WTC11 (cell line): ENCODE data around the gene WNT3. TPM values are rescaled to one million over a fixed set of nuclear protein-coding genes. Genes with fewer than 3 reads are reported as not detected.

ENCODE experiments used
- ATAC-seq: fragments of 200-7000 bp; cut with Tn5 transposase; 2 replicates; pipeline ENCODE4 v1.10.0; 2021; ENCODE audit warnings: mild to moderate bottlenecking, moderate library complexity
- CTCF ChIA-PET: fragments of 300-600 bp; sonication (Branson Sonifier 250); formaldehyde crosslinking; loops from one replicate; lab custom pipeline; 2021; ENCODE audit warnings: antibody characterized with exemption; lab: Charles Lee
- POLR2A ChIA-PET: fragments of 350-600 bp; sonication (Branson Sonifier 250); formaldehyde crosslinking; loops from one replicate; lab custom pipeline; 2021; ENCODE audit warnings: antibody characterized with exemption; lab: Charles Lee
- DNase-seq: peaks from one replicate; pipeline ENCODE4 v3.0.0; 2021; ENCODE audit warnings: low spot score
- H3K27ac Mint-ChIP-seq: 2 replicates; pipeline ENCODE4 v1.8.0; 2021; ENCODE audit warnings: mixed read lengths
- H3K27me3 Mint-ChIP-seq: 2 replicates; pipeline ENCODE4 v1.8.0; 2021; ENCODE audit warnings: low read depth, mild to moderate bottlenecking, moderate library complexity, mixed read lengths
- H3K36me3 Mint-ChIP-seq: 2 replicates; pipeline ENCODE4 v1.8.0; 2021; ENCODE audit warnings: mixed read lengths
- H3K4me1 Mint-ChIP-seq: 2 replicates; pipeline ENCODE4 v1.8.0; 2022; ENCODE audit warnings: mixed read lengths
- H3K4me3 Mint-ChIP-seq: 2 replicates; pipeline ENCODE4 v1.8.0; 2021; ENCODE audit warnings: mild to moderate bottlenecking, moderate library complexity, mixed read lengths
- H3K9me3 Mint-ChIP-seq: 2 replicates; pipeline ENCODE4 v1.8.0; 2021; ENCODE audit warnings: mixed read lengths
- ATF6 ChIP-seq: sonication (generic); formaldehyde crosslinking; IDR thresholded peaks from 2 replicates; pipeline ENCODE4 v1.8.1; 2023; ENCODE audit warnings: mild to moderate bottlenecking, missing genetic modification reagents
- CDX4 ChIP-seq: fragments of 250-450 bp; sonication (Bioruptor Pico); IDR thresholded peaks from 2 replicates; pipeline ENCODE4 v1.9.0; 2021; ENCODE audit warnings: moderate library complexity, mild to moderate bottlenecking, inconsistent platforms, borderline replicate concordance
- CREB1 ChIP-seq: sonication (generic); formaldehyde crosslinking; IDR thresholded peaks from 2 replicates; pipeline ENCODE4 v1.8.0; 2023; ENCODE audit warnings: mild to moderate bottlenecking, missing genetic modification reagents
- CTCF ChIP-seq: fragments of 200-600 bp; IDR thresholded peaks from 2 replicates; pipeline ENCODE4 v1.8.0; 2022; ENCODE audit warnings: antibody characterized with exemption
- E2F1 ChIP-seq: sonication (generic); formaldehyde crosslinking; IDR thresholded peaks from 2 replicates; pipeline ENCODE4 v1.8.0; 2022; ENCODE audit warnings: mild to moderate bottlenecking, missing genetic modification reagents
- ELF4 ChIP-seq: sonication (generic); formaldehyde crosslinking; IDR thresholded peaks from 2 replicates; pipeline ENCODE4 v1.8.1; 2022; ENCODE audit warnings: low read depth, mild to moderate bottlenecking, moderate library complexity, missing genetic modification reagents
- ETV6 ChIP-seq: sonication (generic); formaldehyde crosslinking; IDR thresholded peaks from 2 replicates; pipeline ENCODE4 v1.8.1; 2022; ENCODE audit warnings: mild to moderate bottlenecking, missing genetic modification reagents
- HMGA2 ChIP-seq: fragments of 250-450 bp; sonication (Bioruptor Pico); IDR thresholded peaks from 2 replicates; pipeline ENCODE4 v1.4.0; 2021; ENCODE audit warnings: mild to moderate bottlenecking, moderate library complexity
- JAZF1 ChIP-seq: fragments of 250-450 bp; sonication (Bioruptor Pico); IDR thresholded peaks from 2 replicates; pipeline ENCODE4 v1.9.0; 2021; ENCODE audit warnings: moderate library complexity, mild to moderate bottlenecking, inconsistent platforms
- JUN ChIP-seq: sonication (generic); formaldehyde crosslinking; IDR thresholded peaks from 2 replicates; pipeline ENCODE4 v1.8.0; 2023; ENCODE audit warnings: mild to moderate bottlenecking, missing genetic modification reagents
- MXD4 ChIP-seq: fragments of 250-450 bp; sonication (Bioruptor Pico); IDR thresholded peaks from 2 replicates; pipeline ENCODE4 v1.8.0; 2021; ENCODE audit warnings: mild to moderate bottlenecking, moderate library complexity, borderline replicate concordance
- NR1H2 ChIP-seq: sonication (generic); formaldehyde crosslinking; IDR thresholded peaks from 2 replicates; pipeline ENCODE4 v1.9.0; 2021; ENCODE audit warnings: mild to moderate bottlenecking, moderate library complexity, missing genetic modification reagents
- NR3C1 ChIP-seq: sonication (generic); formaldehyde crosslinking; conservative IDR thresholded peaks from 2 replicates; pipeline ENCODE4 v1.8.1; 2023; ENCODE audit warnings: low read depth, mild to moderate bottlenecking, missing genetic modification reagents
- PRRX2 ChIP-seq: fragments of 250-450 bp; sonication (Bioruptor Pico); IDR thresholded peaks from 2 replicates; pipeline ENCODE4 v1.8.0; 2021; ENCODE audit warnings: mild to moderate bottlenecking
- RORB ChIP-seq: fragments of 250-450 bp; sonication (Bioruptor Pico); IDR thresholded peaks from 2 replicates; pipeline ENCODE4 v1.9.0; 2021; ENCODE audit warnings: mild to moderate bottlenecking
- TP53 ChIP-seq: sonication (generic); formaldehyde crosslinking; IDR thresholded peaks from 2 replicates; pipeline ENCODE4 v1.8.1; 2023; ENCODE audit warnings: mild to moderate bottlenecking, missing genetic modification reagents
- ZMAT4 ChIP-seq: fragments of 250-450 bp; sonication (Bioruptor Pico); IDR thresholded peaks from 2 replicates; pipeline ENCODE4 v1.9.0; 2021; ENCODE audit warnings: mild to moderate bottlenecking
- ZNF121 ChIP-seq: sonication (generic); formaldehyde crosslinking; IDR thresholded peaks from 2 replicates; pipeline ENCODE4 v1.8.0; 2023; ENCODE audit warnings: missing genetic modification reagents
- ZNF317 ChIP-seq: sonication (generic); formaldehyde crosslinking; IDR thresholded peaks from 2 replicates; pipeline ENCODE4 v1.8.1; 2023; ENCODE audit warnings: low read depth, mild to moderate bottlenecking, moderate library complexity, missing genetic modification reagents, borderline replicate concordance
- ZNF416 ChIP-seq: fragments of 250-450 bp; sonication (Bioruptor Pico); IDR thresholded peaks from 2 replicates; pipeline ENCODE4 v1.9.0; 2021; ENCODE audit warnings: mild to moderate bottlenecking, inconsistent platforms
- ZSCAN18 ChIP-seq: fragments of 250-450 bp; sonication (Bioruptor Pico); IDR thresholded peaks from 2 replicates; pipeline ENCODE4 v2.1.2; 2022; ENCODE audit warnings: mild to moderate bottlenecking, moderate library complexity
- total RNA-seq: library from RNA; stranded (reverse); gene quantifications from 3 replicates; pipeline ENCODE4 v1.2.3, GENCODE V29; 2021

Gene WNT3
- total RNA-seq, 1 experiment from 2014 or later, result 14.1 TPM

GRCh38 chr17:46836500-46836899 is 18.0 kb upstream of the WNT3 start (continued):
- TF ChIP-seq CTCF (no peak), NR1H2 (CRISPR knock-in tag) (no peak), RORB (no peak), ETV6 (CRISPR knock-in tag) (no peak), ZSCAN18 (CRISPR knock-in tag) (no peak), PRRX2 (CRISPR knock-in tag) (no peak), MXD4 (CRISPR knock-in tag) (no peak), E2F1 (no peak), CREB1 (CRISPR knock-in tag) (no peak), ZMAT4 (CRISPR knock-in tag) (no peak), ZNF416 (CRISPR knock-in tag) (no peak)
- TF ChIP-seq, all 79 proteins: peak for 0

GRCh38 chr17:46834846-46835245 is 16.4 kb upstream of the WNT3 start:
- TF ChIP-seq ATF6 (CRISPR knock-in tag), result no peak
- 0 out of 2 replicates have a peak, but pooled peaks have one; percentile 57 for TF ChIP-seq ZNF121 (CRISPR knock-in tag)
- TF ChIP-seq ZNF317, result no peak
- no peak for TF ChIP-seq HMGA2
- no peak for TF ChIP-seq CDX4
- TF ChIP-seq, all 79 proteins: peak for 1
- DNase-seq, result no peak
- H3K27ac Mint-ChIP-seq, result no peak overlapping the region
- H3K4me3 Mint-ChIP-seq, result no peak overlapping the region
- peaks cover 42% of the 10 kb centered on the region for H3K27me3 Mint-ChIP-seq
- H3K4me1 Mint-ChIP-seq, result peaks cover 37% of the 10 kb centered on the region
- H3K36me3 Mint-ChIP-seq, result no peaks in the 10 kb centered on the region
- POLR2A ChIA-PET, result interaction anchor here (0.7 kb wide), 1 partner anchor 20 kb away, joined by 3 read pairs; no protein-coding TSS in a partner anchor
- peaks cover 4% of the 10 kb centered on the region for H3K9me3 Mint-ChIP-seq
- ATAC-seq, result no peak
- CTCF ChIA-PET, result interaction anchor here (0.6 to 3.1 kb wide), 13 partner anchors 8 to 142 kb away, joined by 3 to 16 read pairs (median 6); partner anchors contain the start of gene WNT9B

- DNase-seq, result no peak
- H3K27me3 Mint-ChIP-seq, result peaks cover 34% of the 10 kb centered on the region
- no peak overlapping the region for H3K4me3 Mint-ChIP-seq
- TF ChIP-seq ZNF121 (CRISPR knock-in tag) (peak; percentile 72; the same call in 1 of the 2 replicates), TP53 (CRISPR knock-in tag) (no peak), ELF4 (no peak), JAZF1 (no peak), JUN (no peak), NR3C1 (no peak)
- peaks cover 37% of the 10 kb centered on the region for H3K4me1 Mint-ChIP-seq
- ChIA-PET CTCF (interaction anchor here (0.9 to 3.1 kb wide), 9 partner anchors 8 to 108 kb away, joined by 3 to 16 read pairs (median 10); no protein-coding TSS in a partner anchor), POLR2A (interaction anchor here (1.1 kb wide), 1 partner anchor 41 kb away, joined by 3 read pairs; no protein-coding TSS in a partner anchor)
- H3K9me3 Mint-ChIP-seq, result no peaks in the 10 kb centered on the region
- H3K27ac Mint-ChIP-seq, result no peak overlapping the region
- ATAC-seq, result no peak
- no peaks in the 10 kb centered on the region for H3K36me3 Mint-ChIP-seq
Observed at GRCh38 chr17:46833840-46834208, 15.3 kb upstream of the WNT3 start.
